HepG2 (cell line): ENCODE measurements around the gene VAC14. TPM values are rescaled to one million over a fixed set of nuclear protein-coding genes. Genes with fewer than 3 reads are reported as not detected.

Experiments used
- ATF7 ChIP-seq, 2 experiments: fragments of 450-650 bp in 1 of 2; sonication (generic) in 1 of 2; formaldehyde crosslinking in 1 of 2; IDR thresholded peaks; 2 replicates each; pipeline versions ENCODE4 v1.4.0 to v1.6.1; 2016 to 2020; ENCODE audit warnings: antibody characterized with exemption in 1 of 2, mild to moderate bottlenecking in 1 of 2, missing genetic modification reagents in 1 of 2
- ATM ChIP-seq: fragments of 450-650 bp; IDR thresholded peaks from 2 replicates; pipeline ENCODE4 v1.7.1; 2017; ENCODE audit warnings: mild to moderate bottlenecking, borderline replicate concordance
- CAMTA2 ChIP-seq: sonication (generic); formaldehyde crosslinking; IDR thresholded peaks from 2 replicates; pipeline ENCODE4 v1.4.0; 2020; ENCODE audit warnings: mild to moderate bottlenecking, missing genetic modification reagents, borderline replicate concordance
- ESRRA ChIP-seq: sonication (generic); formaldehyde crosslinking; IDR thresholded peaks from 2 replicates; pipeline ENCODE4 v1.5.1; 2020; ENCODE audit warnings: mild to moderate bottlenecking, low read depth, missing genetic modification reagents
- HOXA7 ChIP-seq: sonication (generic); formaldehyde crosslinking; IDR thresholded peaks from 2 replicates; pipeline ENCODE4 v1.8.1; 2022; ENCODE audit warnings: mild to moderate bottlenecking, missing genetic modification reagents, moderate library complexity
- IRF2 ChIP-seq: IDR thresholded peaks from 2 replicates; pipeline ENCODE4 v1.6.1; 2018; ENCODE audit warnings: missing genetic modification reagents, missing compliant biosample characterization
- LCORL ChIP-seq, 2 experiments: fragments of 450-650 bp in 1 of 2; sonication (generic) in 1 of 2; formaldehyde crosslinking in 1 of 2; IDR thresholded peaks; 2 replicates each; pipeline versions ENCODE4 v1.5.0 to v1.6.1; 2017 to 2020; ENCODE audit warnings: antibody characterized with exemption in 1 of 2, missing genetic modification reagents in 1 of 2
- MATR3 ChIP-seq: sonication (generic); formaldehyde crosslinking; IDR thresholded peaks from 2 replicates; pipeline ENCODE4 v1.4.0; 2020; ENCODE audit warnings: missing genetic modification reagents
- NPAS2 ChIP-seq: sonication (generic); formaldehyde crosslinking; IDR thresholded peaks from 2 replicates; pipeline ENCODE4 v1.8.0; 2022; ENCODE audit warnings: mild to moderate bottlenecking, missing genetic modification reagents, borderline replicate concordance
- NR2C2 ChIP-seq: sonication (generic); formaldehyde crosslinking; IDR thresholded peaks from 2 replicates; pipeline ENCODE4 v1.4.0; 2020; ENCODE audit warnings: missing genetic modification reagents, mild to moderate bottlenecking, moderate library complexity, borderline replicate concordance
- ZBTB3 ChIP-seq: sonication (generic); formaldehyde crosslinking; IDR thresholded peaks from 2 replicates; pipeline ENCODE4 v1.4.0; 2020; ENCODE audit warnings: low read depth, mild to moderate bottlenecking, moderate library complexity, missing genetic modification reagents, borderline replicate concordance
- ZC3H13 ChIP-seq: sonication (generic); formaldehyde crosslinking; IDR thresholded peaks from 2 replicates; pipeline ENCODE4 v1.8.1; 2023; ENCODE audit warnings: mild to moderate bottlenecking, missing genetic modification reagents, moderate library complexity
- ZFY ChIP-seq: sonication (generic); formaldehyde crosslinking; IDR thresholded peaks from 2 replicates; pipeline ENCODE4 v1.4.0; 2020; ENCODE audit warnings: missing genetic modification reagents
- ZNF460 ChIP-seq: sonication (generic); formaldehyde crosslinking; IDR thresholded peaks from 2 replicates; pipeline ENCODE4 v1.5.1; 2020; ENCODE audit warnings: missing genetic modification reagents, mild to moderate bottlenecking, borderline replicate concordance
- ZNF501 ChIP-seq: sonication (generic); formaldehyde crosslinking; IDR thresholded peaks from 2 replicates; pipeline ENCODE4 v1.5.1; 2020; ENCODE audit warnings: mild to moderate bottlenecking, moderate library complexity, missing genetic modification reagents
- ZNF747 ChIP-seq: sonication (generic); formaldehyde crosslinking; IDR thresholded peaks from 2 replicates; pipeline ENCODE4 v1.8.1; 2023; ENCODE audit warnings: missing genetic modification reagents, mild to moderate bottlenecking, borderline replicate concordance
- ZNF761 ChIP-seq: sonication (generic); formaldehyde crosslinking; conservative IDR thresholded peaks from 2 replicates; pipeline ENCODE4 v1.4.0; 2020; ENCODE audit warnings: mild to moderate bottlenecking, missing genetic modification reagents
- ZNF766 ChIP-seq: sonication (generic); formaldehyde crosslinking; IDR thresholded peaks from 2 replicates; pipeline ENCODE4 v1.5.0; 2020; ENCODE audit warnings: missing genetic modification reagents, borderline replicate concordance
- polyA plus RNA-seq, 8 experiments: library from polyadenylated mRNA; depleted of rRNA in 3 of 8; stranded (reverse) in 7 of 8; unstranded in 1 of 8; fragments of >200 nt; fragmentation: Illumina TruSeq in 4 of 8; extraction: Trizol in 4 of 8; gene quantifications; 2 replicates each; pipeline versions ENCODE4 v1.2.1 to v1.2.3, GENCODE V29; 2011 to 2016; ENCODE audit warnings: low read depth in 4 of 8, missing spikeins in 1 of 8, mixed read lengths in 1 of 8; ENCODE audit not compliant: insufficient read depth in 1 of 8
- total RNA-seq, 5 experiments: library from RNA; depleted of rRNA; stranded (reverse); fragments of >200 nt; fragmentation: Illumina TruSeq; extraction: Trizol; gene quantifications; 2 replicates each; pipeline ENCODE4 v1.2.3, GENCODE V29; 2016; ENCODE audit warnings: low read depth in 1 of 5
- TF ChIP-seq, protein P1 (sequence below): sonication (generic); formaldehyde crosslinking; IDR thresholded peaks from one replicate; pipeline ENCODE4 v1.5.1; 2020; ENCODE audit warnings: mild to moderate bottlenecking, missing genetic modification reagents; ENCODE audit errors: not compliant biosample characterization
- TF ChIP-seq, protein P2 (sequence below): sonication (generic); formaldehyde crosslinking; IDR thresholded peaks from 2 replicates; pipeline ENCODE4 v1.5.1; 2020; ENCODE audit warnings: missing genetic modification reagents, mild to moderate bottlenecking, borderline replicate concordance

VAC14 gene
- total and polyA plus RNA-seq, 2 of the 13 experiments (the other 11 are each of a cell fraction or from before 2014, with no cell fraction given), result 23.5 to 24.6 TPM

DNA sequence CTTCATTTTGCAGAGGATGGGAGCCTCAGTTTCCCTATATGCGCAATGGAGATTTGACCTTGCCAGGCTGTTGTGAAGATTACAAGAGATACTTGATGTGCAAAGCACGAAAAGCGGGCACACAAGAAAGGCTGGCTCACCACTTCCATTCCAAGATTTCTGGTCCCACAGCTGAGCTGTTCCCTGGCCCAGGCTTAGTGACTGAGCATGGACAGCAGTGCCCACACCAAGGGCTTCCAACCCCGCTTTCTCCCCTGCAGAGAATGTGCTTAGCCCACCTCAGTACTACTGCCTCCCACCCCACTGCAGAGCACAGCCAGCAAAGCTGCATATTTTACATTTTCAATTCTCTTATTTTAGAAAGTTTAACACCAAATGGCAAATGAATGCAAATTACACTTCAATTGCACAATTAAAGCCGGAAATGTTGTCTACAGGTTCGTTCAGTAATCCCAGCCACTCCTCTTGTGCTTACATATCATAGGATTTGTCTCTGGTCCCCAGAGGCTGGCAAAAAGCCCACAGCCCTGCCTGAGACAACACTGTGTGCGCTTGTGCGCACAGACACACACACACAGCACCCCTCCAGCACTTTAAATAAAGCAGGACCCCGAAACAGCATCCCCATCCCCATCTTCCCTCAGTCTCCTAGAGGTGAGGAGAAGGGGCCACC, 51.8 kb downstream of the VAC14 start (continued):
- TF ChIP-seq, protein P1, sequence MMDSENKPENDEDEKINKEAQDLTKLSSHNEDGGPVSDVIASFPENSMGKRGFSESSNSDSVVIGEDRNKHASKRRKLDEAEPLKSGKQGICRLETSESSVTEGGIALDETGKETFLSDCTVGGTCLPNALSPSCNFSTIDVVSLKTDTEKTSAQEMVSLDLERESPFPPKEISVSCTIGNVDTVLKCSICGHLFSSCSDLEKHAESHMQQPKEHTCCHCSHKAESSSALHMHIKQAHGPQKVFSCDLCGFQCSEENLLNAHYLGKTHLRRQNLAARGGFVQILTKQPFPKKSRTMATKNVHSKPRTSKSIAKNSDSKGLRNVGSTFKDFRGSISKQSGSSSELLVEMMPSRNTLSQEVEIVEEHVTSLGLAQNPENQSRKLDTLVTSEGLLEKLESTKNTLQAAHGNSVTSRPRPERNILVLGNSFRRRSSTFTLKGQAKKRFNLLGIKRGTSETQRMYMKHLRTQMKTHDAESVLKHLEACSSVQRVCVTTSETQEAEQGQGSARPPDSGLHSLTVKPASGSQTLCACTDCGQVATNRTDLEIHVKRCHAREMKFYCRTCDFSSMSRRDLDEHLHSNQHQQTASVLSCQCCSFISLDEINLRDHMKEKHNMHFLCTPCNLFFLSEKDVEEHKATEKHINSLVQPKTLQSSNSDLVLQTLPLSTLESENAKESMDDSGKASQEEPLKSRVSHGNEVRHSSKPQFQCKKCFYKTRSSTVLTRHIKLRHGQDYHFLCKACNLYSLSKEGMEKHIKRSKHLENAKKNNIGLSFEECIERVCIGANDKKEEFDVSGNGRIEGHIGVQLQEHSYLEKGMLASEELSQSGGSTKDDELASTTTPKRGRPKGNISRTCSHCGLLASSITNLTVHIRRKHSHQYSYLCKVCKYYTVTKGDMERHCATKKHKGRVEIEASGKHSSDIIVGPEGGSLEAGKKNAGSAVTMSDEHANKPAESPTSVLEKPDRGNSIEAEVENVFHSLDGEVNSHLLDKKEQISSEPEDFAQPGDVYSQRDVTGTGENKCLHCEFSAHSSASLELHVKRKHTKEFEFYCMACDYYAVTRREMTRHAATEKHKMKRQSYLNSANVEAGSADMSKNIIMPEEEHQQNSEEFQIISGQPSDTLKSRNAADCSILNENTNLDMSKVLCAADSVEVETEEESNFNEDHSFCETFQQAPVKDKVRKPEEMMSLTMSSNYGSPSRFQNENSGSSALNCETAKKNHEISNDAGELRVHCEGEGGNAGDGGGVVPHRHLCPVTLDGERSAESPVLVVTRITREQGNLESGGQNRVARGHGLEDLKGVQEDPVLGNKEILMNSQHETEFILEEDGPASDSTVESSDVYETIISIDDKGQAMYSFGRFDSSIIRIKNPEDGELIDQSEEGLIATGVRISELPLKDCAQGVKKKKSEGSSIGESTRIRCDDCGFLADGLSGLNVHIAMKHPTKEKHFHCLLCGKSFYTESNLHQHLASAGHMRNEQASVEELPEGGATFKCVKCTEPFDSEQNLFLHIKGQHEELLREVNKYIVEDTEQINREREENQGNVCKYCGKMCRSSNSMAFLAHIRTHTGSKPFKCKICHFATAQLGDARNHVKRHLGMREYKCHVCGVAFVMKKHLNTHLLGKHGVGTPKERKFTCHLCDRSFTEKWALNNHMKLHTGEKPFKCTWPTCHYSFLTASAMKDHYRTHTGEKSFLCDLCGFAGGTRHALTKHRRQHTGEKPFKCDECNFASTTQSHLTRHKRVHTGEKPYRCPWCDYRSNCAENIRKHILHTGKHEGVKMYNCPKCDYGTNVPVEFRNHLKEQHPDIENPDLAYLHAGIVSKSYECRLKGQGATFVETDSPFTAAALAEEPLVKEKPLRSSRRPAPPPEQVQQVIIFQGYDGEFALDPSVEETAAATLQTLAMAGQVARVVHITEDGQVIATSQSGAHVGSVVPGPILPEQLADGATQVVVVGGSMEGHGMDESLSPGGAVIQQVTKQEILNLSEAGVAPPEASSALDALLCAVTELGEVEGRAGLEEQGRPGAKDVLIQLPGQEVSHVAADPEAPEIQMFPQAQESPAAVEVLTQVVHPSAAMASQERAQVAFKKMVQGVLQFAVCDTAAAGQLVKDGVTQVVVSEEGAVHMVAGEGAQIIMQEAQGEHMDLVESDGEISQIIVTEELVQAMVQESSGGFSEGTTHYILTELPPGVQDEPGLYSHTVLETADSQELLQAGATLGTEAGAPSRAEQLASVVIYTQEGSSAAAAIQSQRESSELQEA (CRISPR knock-in tag), result no peak
- TF ChIP-seq ZNF766 (CRISPR knock-in tag) (no peak), ESRRA (CRISPR knock-in tag) (no peak), ZNF501 (CRISPR knock-in tag) (peak; percentile 69; the same call in 1 of the 2 replicates), HOXA7 (CRISPR knock-in tag) (no peak), MATR3 (CRISPR knock-in tag) (no peak), ZFY (CRISPR knock-in tag) (no peak), ATF7 (IDR thresholded peaks at IDR 0.05) (no peak), ATF7 (CRISPR knock-in tag; IDR thresholded peaks at IDR 0.05) (no peak), ZNF460 (CRISPR knock-in tag) (no peak), ZNF747 (CRISPR knock-in tag) (no peak), ZNF761 (CRISPR knock-in tag) (0 out of 2 replicates have a peak, but pooled peaks have one; percentile 38), ATM (no peak), LCORL (IDR thresholded peaks at IDR 0.05) (no peak), LCORL (CRISPR knock-in tag; IDR thresholded peaks at IDR 0.05) (no peak), ZBTB3 (0 out of 2 replicates have a peak, but pooled peaks have one; percentile 48), NPAS2 (no peak), ZC3H13 (0 out of 2 replicates have a peak, but pooled peaks have one; percentile 43), IRF2 (no peak), NR2C2 (CRISPR knock-in tag) (no peak), CAMTA2 (CRISPR knock-in tag) (0 out of 2 replicates have a peak, but pooled peaks have one; percentile 47)
- TF ChIP-seq, protein P2, sequence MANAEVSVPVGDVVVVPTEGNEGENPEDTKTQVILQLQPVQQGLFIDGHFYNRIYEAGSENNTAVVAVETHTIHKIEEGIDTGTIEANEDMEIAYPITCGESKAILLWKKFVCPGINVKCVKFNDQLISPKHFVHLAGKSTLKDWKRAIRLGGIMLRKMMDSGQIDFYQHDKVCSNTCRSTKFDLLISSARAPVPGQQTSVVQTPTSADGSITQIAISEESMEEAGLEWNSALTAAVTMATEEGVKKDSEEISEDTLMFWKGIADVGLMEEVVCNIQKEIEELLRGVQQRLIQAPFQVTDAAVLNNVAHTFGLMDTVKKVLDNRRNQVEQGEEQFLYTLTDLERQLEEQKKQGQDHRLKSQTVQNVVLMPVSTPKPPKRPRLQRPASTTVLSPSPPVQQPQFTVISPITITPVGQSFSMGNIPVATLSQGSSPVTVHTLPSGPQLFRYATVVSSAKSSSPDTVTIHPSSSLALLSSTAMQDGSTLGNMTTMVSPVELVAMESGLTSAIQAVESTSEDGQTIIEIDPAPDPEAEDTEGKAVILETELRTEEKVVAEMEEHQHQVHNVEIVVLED, result no peak
